Activated CD8-positive, alpha-beta memory T cell treated with anti-CD3 and anti-CD28 coated beads, Interleukin-2, amount 50 U/mL, for 48 hours (primary cell): ENCODE measurements around the gene MAPK1IP1L.
"Not testable (repeated sequence)": the region's sequence is repeated elsewhere in the genome, so short reads cannot be mapped to it uniquely, and the experiment has no call there.

ENCODE experiments used
- DNase-seq: peaks from one replicate; pipeline ENCODE4 v3.0.0-alpha.2; 2020

The MAPK1IP1L gene

DNA sequence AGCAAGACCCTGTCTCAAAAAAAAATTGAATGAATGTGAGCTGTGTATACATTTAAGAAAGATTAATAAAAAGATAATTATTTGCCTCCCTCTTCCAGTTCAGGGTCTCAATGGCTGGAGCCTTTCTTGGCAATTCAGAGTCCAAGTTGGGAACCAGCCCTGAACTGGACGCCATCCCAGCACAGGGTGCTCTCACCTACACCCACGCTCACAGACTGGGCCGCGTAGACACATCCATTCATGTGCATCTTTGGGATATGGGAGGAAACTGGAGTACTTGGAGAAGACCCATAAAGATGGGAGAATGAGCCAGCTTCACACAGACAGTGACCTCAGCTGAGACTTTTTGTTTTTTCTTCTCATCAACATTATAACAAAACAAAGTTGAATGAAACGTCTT, 6.5 kb downstream of the MAPK1IP1L start:
- no peak for DNase-seq

DNA sequence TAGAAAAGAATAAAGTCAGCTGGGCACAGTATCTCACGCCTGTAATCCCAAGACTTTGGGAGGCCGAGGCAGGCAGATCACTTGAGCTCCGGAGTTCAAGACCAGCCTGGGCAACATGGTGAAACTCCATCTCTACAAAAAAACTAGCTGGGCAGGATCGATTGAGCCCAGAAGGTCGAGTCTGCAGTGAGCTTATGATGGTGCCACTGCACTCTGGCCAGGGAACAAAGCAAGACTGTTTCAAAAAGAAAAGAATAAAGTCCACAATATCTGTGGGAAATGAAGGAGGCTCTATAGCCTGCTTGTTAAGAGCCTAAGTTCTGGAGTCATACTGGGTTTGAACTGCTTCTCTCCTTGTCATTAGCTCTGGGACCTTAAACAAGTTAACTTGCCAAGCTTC, 7.9 kb downstream of the MAPK1IP1L start:
- no peak for DNase-seq

GRCh38 chr14:55062517-55063351, 11.3 kb downstream of the MAPK1IP1L start:
- DNase-seq = no peak

GRCh38 chr14:55064896-55065295, 13.4 kb downstream of the MAPK1IP1L start:
- not testable (repeated sequence) for DNase-seq

DNA sequence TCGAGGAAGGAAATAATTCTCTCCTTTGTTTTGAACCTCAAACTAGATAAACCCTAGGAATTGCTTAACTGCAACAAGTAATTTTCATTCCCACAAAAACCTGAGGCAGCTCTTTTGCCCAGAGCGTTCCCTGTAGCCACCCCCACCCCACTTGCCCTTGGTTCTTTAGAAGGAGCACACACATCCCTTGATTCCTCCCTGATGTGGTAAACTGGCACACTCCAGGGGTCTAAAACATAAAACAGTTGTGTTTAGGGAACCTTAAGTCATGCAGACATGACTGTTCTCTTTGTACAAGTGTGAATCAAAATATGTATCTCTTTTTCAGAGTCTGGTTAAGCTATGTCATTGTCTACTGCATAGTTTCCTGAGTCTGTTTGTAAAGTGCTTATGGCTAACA, 14.0 kb downstream of the MAPK1IP1L start:
- no peak for DNase-seq

- no peak for DNase-seq
Measured at GRCh38 chr14:55066223-55066622, 14.8 kb downstream of the MAPK1IP1L start.

DNA sequence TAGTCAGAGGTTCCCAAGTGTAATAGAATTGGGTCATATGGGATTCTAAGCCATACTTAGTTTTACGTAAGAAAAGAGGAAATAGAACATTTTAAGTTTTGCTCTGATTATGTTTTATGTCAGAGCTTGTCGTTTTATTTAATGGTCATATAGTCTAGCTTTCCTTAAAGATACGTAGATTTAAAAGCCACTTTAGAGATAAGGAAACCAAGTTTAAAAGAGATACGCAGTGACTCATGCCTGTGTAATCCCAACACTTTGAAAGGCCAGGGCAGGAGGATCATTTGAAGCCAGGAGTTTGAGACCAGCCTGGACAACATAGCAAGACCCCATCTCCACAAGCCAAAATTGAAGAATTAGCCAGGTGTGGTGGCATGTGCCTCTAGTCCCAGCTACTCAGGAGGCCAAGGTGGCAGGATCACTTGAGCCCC, 19.5 kb downstream of the MAPK1IP1L start:
- DNase-seq = no peak

DNA sequence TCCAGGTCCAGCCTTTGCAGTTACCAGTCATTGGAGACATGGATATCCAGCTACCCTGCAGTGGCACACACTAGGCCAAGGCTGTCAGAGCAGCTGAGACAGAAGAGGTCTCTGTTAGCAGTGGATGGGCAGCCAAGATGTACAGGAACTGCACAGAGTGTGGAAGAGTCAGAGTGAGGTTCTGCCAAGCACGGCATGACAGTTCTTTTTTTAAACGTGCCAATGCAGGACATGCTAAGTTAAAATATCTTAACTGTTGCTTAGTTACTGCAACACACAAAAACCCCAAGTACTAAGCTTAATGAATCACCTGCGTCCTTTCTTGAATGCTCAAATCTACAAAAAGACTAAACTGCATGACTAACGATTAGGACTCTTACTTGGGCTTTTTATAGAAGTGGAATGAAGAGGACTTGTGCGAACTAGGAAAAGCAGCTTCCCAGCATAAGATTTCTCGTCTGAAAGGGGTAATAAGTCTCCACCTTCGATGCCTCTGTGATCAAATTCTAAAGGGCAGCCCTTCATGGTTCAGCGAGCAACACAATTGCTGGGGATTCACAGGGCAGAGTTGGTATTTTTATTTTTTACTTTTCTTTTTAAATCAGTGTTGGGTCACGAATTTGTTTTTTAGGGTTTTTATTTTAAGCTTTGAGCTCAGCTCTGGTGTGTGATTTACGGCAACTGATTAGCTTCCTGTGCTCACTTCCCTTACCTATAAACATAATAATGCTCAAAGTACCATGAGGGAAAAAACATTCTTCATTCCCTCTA, 20.6 kb downstream of the MAPK1IP1L start:
- DNase-seq = no peak

- no peak for DNase-seq
Measured at GRCh38 chr14:55073856-55074255, 22.4 kb downstream of the MAPK1IP1L start.

GRCh38 chr14:55074662-55075061, 23.2 kb downstream of the MAPK1IP1L start:
- no peak for DNase-seq

DNA sequence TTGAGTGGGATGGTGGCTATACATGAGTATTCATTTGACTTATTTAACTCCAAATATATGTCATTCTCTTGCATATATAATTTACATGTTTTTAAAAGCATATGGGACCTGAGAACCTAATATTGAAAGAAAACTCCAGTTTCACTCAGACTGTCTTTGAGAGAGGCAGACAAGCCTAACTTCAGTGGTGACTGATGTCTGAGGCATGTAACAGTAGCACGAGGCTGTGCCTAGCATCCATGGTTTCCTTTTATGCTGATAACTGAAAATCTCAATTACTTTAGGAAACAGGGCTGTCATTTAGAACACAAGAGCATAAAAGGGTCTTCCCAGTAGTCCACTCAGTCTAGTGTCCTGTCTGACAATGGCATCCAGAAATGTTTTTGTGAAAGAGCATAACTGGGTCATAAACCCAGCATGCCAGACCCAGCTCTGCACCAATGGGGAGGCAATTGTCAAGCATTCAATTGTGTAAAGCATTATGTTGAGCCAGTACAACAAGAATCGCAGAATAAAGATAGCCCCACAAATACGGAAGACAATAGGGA, 24.3 kb downstream of the MAPK1IP1L start:
- no peak for DNase-seq

GRCh38 chr14:55077170-55078151, 26.0 kb downstream of the MAPK1IP1L start:
- DNase-seq = no peak

- not testable (repeated sequence) for DNase-seq
Measured at GRCh38 chr14:55079961-55080360, 28.5 kb downstream of the MAPK1IP1L start.

DNA sequence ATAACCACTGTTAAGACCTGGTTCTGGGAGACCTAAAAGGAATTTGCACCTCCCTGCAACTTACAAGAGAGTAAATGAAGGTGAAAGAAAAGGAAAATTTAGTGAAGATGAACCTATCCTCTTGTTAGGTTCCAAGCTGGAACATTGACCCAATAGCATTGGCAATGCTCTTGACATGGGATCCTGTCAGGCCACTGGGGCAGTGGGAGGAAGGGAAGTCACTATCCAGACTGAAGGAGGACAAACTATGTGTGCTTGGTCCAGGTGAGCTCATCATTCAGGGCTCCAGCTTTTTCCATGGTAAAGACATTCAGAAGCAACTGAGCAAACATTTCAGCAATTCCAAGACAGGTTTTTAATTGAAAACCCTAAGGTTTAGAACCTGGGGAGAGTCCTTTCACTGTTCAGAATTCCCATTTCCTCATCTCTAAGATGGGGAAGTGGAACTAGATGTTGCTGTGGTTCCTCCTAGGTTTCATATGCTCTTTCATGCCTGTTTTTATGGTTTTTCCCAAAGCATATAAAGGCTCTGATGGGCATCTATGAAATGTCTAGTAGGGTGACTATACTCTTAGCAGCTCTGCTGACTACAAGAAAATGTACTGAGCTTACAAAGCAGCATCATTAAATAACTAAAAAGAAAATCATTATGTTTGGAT, 33.1 kb downstream of the MAPK1IP1L start:
- DNase-seq = no peak

DNA sequence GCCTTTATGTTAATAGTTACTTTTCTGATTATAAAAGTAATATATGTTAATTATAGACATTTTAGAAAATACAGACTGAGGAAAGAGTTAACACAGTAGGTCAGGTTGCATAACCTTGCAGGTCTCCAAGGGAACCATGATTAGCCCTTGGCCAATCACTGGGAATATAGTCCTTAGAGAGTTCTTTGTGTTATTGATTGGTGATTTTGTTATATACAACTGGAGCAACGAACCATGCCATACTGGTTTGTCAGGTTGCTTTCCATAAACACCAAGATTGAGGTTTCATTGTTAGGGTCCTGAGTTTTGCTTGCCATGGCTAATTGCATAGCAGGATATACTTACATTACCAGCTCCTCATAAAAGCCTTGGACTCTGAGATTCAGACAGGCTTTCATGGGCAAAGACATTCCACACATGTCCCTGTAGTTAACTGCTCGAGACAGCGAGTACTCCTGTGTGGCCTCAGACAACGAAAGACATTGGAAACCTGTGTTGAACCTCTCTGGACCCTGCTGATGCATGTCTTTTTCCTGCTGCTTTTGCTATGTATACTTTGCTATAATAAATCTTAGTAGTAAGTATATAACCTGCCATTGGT, 33.7 kb downstream of the MAPK1IP1L start:
- no peak for DNase-seq

GRCh38 chr14:55086938-55087337, 35.5 kb downstream of the MAPK1IP1L start:
- DNase-seq = no peak

DNA sequence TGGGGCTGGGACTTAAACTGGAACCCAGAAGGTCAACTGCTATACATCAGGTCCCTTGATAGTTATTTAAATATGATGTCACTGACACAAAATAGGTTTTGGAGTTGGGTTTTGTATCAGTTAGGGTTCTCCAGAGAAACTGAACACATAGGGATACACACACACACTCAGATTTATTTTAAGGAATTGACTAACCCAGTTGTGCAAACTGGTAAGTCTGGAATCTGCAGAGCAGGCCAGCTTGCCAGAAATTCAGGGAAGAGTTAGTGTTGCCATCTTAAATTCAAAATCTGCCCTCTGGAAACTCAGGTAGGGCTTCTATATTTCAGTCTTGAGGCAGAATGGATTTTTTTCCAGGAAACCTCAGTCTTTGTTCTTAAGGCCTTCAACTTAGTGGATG, 36.9 kb downstream of the MAPK1IP1L start:
- DNase-seq = no peak

DNA sequence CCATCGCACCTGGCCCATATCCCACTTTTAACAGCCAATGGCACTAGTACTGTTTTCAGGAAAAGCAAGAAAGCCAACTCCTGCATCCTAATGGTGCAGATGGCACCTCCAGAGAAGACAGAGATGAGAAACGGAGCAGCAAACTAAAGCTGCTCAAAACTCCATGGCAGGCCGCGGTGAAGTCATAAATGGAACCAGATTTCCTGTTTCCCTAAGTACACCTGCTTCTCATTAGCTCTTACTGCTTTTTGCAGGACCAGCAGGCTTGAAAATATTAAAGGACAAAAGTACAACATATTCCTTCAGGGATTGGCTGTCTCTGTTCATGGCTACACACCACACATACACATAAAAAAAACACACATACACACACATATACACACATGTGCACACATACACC, 40.9 kb downstream of the MAPK1IP1L start:
- no peak for DNase-seq

DNA sequence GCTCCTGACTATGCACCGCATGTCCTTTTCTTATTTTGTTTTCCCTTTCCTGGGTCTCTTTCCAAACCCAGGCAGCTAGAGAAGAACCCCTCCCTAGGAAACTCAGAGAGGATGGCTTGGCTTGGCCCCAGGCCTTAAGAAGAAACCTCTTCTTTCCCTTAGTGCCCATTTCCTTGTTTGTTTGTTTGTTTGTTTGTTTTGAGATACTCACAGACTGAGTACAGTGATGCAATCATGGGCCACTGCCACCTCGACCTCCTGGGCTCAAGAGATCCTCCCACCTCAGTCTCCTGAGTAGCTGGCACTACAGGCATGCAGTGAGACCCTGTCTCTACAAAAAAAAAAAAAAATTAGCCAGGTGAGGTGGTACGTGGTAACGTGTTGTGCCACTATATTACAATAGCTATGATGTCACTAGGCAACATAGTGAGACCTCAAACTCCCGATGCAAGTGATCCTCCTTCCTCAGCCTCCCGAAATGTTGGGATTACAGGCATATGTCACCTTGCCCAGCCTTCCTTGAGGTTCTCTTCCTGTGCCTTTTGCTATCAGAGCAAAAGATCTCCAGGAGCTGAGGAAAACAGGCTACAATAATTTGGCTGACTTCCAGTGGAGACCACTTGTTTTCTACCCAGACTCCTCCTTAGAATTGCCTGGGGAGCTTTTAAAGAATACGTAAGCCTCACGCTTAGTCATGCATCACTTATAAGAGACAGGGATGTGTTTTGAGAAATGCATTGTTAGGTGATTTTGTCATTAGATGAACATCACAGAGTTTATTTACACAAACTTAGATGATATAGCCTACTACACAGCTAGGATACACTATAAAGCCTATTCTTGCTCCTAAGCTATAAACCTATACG, 43.1 kb downstream of the MAPK1IP1L start:
- DNase-seq = no peak

- peak; percentile 72 for DNase-seq
Measured at GRCh38 chr14:55097881-55098560, 46.6 kb downstream of the MAPK1IP1L start.
